Activated CD4-positive, alpha-beta T cell treated with anti-CD3 and anti-CD28 coated beads for 36 hours (primary cell): ENCODE measurements around the gene MORN5. TPM values are rescaled to one million over a fixed set of nuclear protein-coding genes. Genes with fewer than 3 reads are reported as not detected.

Experiments used
- ATAC-seq: fragments of 200-7000 bp; cut with Tn5 transposase; one replicate; pipeline ENCODE4 v1.10.0; 2021; ENCODE audit warnings: mild to moderate bottlenecking, moderate library complexity
- CTCF ChIA-PET: fragments of 350-600 bp; sonication (Branson Sonifier 250); formaldehyde crosslinking; loops from one replicate; lab custom pipeline; 2021; ENCODE audit warnings: antibody characterized with exemption; lab: Charles Lee
- POLR2A ChIA-PET: fragments of 350-600 bp; sonication (Branson Sonifier 250); formaldehyde crosslinking; loops from one replicate; lab custom pipeline; 2021; ENCODE audit warnings: antibody characterized with exemption, inconsistent platforms; lab: Charles Lee
- DNase-seq: peaks from one replicate; pipeline ENCODE4 v3.0.0-alpha.2; 2020
- H3K27ac Mint-ChIP-seq: one replicate; pipeline ENCODE4 v1.8.0; 2021; ENCODE audit warnings: mixed read lengths
- H3K27me3 Mint-ChIP-seq: one replicate; pipeline ENCODE4 v1.8.0; 2021; ENCODE audit warnings: mixed read lengths
- H3K36me3 Mint-ChIP-seq: one replicate; pipeline ENCODE4 v1.8.0; 2021; ENCODE audit warnings: low read depth, mixed read lengths
- H3K4me1 Mint-ChIP-seq: one replicate; pipeline ENCODE4 v1.8.0; 2021; ENCODE audit warnings: mixed read lengths
- H3K4me3 Mint-ChIP-seq: one replicate; pipeline ENCODE4 v1.8.0; 2021; ENCODE audit warnings: mild to moderate bottlenecking, moderate library complexity, mixed read lengths
- H3K9me3 Mint-ChIP-seq: one replicate; pipeline ENCODE4 v1.8.0; 2021; ENCODE audit warnings: low read depth, mixed read lengths
- intact Hi-C, 2 experiments: fragments of 100-400 bp; cut with DNase I in 1 of 2; cut with micrococcal nuclease in 1 of 2; formaldehyde crosslinking; loops; one replicate each; pipeline versions ENCODE4 v1.14.2 to v1.15.1; 2022 to 2024; cut with DNase I, micrococcal nuclease
- total RNA-seq, 2 experiments: library from RNA; stranded (reverse); gene quantifications; one replicate each; pipeline ENCODE4 v1.2.3, GENCODE V29; 2021

The MORN5 gene
- total RNA-seq, 2 experiments from 2014 or later, result not detected

DNA sequence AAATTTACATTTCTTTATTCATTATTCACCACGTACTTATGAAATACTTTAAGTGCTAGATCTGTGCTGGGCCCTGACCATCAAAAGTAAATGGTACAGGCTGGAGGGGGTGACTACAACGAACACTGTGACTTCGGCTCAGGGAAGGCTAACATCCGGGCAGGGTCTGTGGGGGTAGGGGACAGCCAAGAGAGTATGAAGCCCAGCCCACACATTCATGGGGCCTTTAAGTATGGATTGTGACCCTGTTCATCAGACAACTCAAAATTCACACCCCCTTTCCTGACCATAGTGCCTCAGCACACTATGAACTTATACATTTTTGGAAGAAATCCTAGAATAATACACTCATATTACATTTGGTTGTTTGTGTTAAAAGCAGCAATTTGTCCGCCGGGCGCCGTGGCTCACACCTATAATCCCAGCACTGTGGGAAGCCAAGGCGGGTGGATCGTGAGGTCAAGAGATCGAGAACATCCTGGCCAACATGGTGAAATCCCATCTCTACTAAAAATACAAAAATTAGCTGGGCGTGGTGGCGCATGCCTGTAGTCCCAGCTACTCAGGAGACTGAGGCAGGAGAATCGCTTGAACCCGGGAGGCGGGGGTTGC, 33.3 kb downstream of the MORN5 start:
- CTCF ChIA-PET, result interaction anchor here (1.1 kb wide), 1 partner anchor 9 kb away, joined by 4 read pairs; no protein-coding TSS in a partner anchor
- no peak overlapping the region for H3K4me3 Mint-ChIP-seq

DNA sequence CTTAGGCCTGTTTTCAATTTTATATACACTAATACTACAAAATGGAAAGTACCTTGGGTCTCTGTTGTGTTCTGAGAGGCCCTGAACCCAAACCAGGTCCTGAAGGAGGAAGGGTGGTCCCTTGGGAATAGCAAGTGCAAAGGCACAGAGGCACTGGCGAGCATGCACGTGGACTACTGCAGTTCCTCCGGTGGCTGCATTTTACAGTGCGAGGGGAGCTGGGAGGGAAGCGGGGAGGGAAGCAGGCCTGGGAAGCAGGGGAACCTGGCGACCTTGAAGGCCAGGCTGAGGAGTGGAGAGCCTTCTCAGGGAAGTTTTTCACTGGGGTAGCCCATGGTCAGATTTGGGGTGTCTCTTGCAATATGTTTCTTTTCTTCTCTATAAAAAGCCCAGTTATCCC, 33.9 kb downstream of the MORN5 start:
- no peaks in the 10 kb centered on the region for H3K9me3 Mint-ChIP-seq
- H3K27ac Mint-ChIP-seq, result no peak overlapping the region
- intact Hi-C loops, result no loop called here
- no peaks in the 10 kb centered on the region for H3K4me1 Mint-ChIP-seq
- H3K4me3 Mint-ChIP-seq, result no peak overlapping the region
- ATAC-seq, result no peak
- no peak for DNase-seq
- POLR2A ChIA-PET, result no interaction called here
- CTCF ChIA-PET, result interaction anchor here (1.1 kb wide), 1 partner anchor 10 kb away, joined by 4 read pairs; no protein-coding TSS in a partner anchor
- H3K36me3 Mint-ChIP-seq, result no peaks in the 10 kb centered on the region
- peaks cover 13% of the 10 kb centered on the region for H3K27me3 Mint-ChIP-seq

More for the DNA sequence above, 33.3 kb downstream of the MORN5 start:
- no peak for ATAC-seq
- no peak overlapping the region for H3K27ac Mint-ChIP-seq
- POLR2A ChIA-PET, result no interaction called here
- H3K36me3 Mint-ChIP-seq, result no peaks in the 10 kb centered on the region
- intact Hi-C loops, result no loop called here
- no peaks in the 10 kb centered on the region for H3K9me3 Mint-ChIP-seq
- no peak for DNase-seq
- no peaks in the 10 kb centered on the region for H3K4me1 Mint-ChIP-seq
- peaks cover 8% of the 10 kb centered on the region for H3K27me3 Mint-ChIP-seq

- Mint-ChIP-seq H3K9me3 (no peaks in the 10 kb centered on the region), H3K4me3 (no peak overlapping the region), H3K4me1 (no peaks in the 10 kb centered on the region), H3K27me3 (peaks cover 13% of the 10 kb centered on the region), H3K27ac (no peak overlapping the region), H3K36me3 (no peaks in the 10 kb centered on the region)
- ATAC-seq, result no peak
- ChIA-PET CTCF (interaction anchor here (0.6 to 1.1 kb wide), 2 partner anchors 96 to 206 kb away, joined by 3 to 4 read pairs; no protein-coding TSS in a partner anchor), POLR2A (no interaction called here)
- intact Hi-C loops, result no loop called here
- DNase-seq, result no peak
These were observed 36.2 kb downstream of the MORN5 start for GRCh38 chr9:122195875-122196274.

GRCh38 chr9:122197426-122197825, 37.7 kb downstream of the MORN5 start:
- H3K27ac Mint-ChIP-seq, result no peak overlapping the region
- no peaks in the 10 kb centered on the region for H3K9me3 Mint-ChIP-seq
- intact Hi-C loops, result no loop called here
- no peak overlapping the region for H3K4me3 Mint-ChIP-seq
- H3K4me1 Mint-ChIP-seq, result no peaks in the 10 kb centered on the region
- CTCF ChIA-PET, result no interaction called here
- no peak for ATAC-seq
- H3K27me3 Mint-ChIP-seq, result peaks cover 13% of the 10 kb centered on the region
- H3K36me3 Mint-ChIP-seq, result no peaks in the 10 kb centered on the region
- POLR2A ChIA-PET, result no interaction called here
- DNase-seq, result no peak

GRCh38 chr9:122197882-122198281, 38.2 kb downstream of the MORN5 start:
- CTCF ChIA-PET, result no interaction called here
- DNase-seq (no peak), ATAC-seq (no peak)
- Mint-ChIP-seq H3K4me1 (no peaks in the 10 kb centered on the region), H3K27me3 (peaks cover 13% of the 10 kb centered on the region), H3K4me3 (no peak overlapping the region), H3K27ac (no peak overlapping the region), H3K36me3 (no peaks in the 10 kb centered on the region), H3K9me3 (no peaks in the 10 kb centered on the region)
- intact Hi-C loops, result no loop called here
- POLR2A ChIA-PET, result no interaction called here

- POLR2A ChIA-PET, result interaction anchor here (0.6 kb wide), 1 partner anchor 331 kb away, joined by 3 read pairs; no protein-coding TSS in a partner anchor
- CTCF ChIA-PET, result no interaction called here
- intact Hi-C loops, result no loop called here
- ATAC-seq (no peak), DNase-seq (no peak)
- Mint-ChIP-seq H3K9me3 (no peaks in the 10 kb centered on the region), H3K4me3 (no peak overlapping the region), H3K27me3 (peaks cover 10% of the 10 kb centered on the region), H3K4me1 (no peaks in the 10 kb centered on the region), H3K36me3 (no peaks in the 10 kb centered on the region), H3K27ac (no peak overlapping the region)
These were observed 41.4 kb downstream of the MORN5 start for GRCh38 chr9:122200960-122201595.

DNA sequence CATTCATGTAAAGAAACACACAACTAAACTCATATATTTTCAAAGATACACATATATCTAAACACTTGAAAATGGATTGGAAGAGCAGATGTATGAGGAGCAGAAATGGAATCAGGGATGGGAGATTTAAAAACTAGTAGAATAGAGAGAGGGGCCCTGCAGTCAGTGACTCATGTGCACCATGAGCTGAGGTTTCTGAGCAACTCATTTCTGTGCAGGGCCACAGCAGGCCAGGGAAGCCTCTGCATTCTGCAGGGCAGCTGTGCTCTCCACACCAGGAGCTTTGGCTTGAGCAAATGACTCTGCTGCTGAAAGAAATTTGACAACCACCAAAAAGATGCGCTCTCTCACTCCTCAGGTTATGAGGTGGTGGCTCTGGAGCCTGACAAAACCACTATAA, 41.9 kb downstream of the MORN5 start:
- Mint-ChIP-seq H3K9me3 (no peaks in the 10 kb centered on the region), H3K4me3 (no peak overlapping the region), H3K27ac (no peak overlapping the region), H3K36me3 (no peaks in the 10 kb centered on the region), H3K4me1 (no peaks in the 10 kb centered on the region), H3K27me3 (peaks cover 9% of the 10 kb centered on the region)
- DNase-seq, result no peak
- intact Hi-C loops, result no loop called here
- ATAC-seq, result peak; percentile 33
- CTCF ChIA-PET, result no interaction called here
- POLR2A ChIA-PET, result no interaction called here

DNA sequence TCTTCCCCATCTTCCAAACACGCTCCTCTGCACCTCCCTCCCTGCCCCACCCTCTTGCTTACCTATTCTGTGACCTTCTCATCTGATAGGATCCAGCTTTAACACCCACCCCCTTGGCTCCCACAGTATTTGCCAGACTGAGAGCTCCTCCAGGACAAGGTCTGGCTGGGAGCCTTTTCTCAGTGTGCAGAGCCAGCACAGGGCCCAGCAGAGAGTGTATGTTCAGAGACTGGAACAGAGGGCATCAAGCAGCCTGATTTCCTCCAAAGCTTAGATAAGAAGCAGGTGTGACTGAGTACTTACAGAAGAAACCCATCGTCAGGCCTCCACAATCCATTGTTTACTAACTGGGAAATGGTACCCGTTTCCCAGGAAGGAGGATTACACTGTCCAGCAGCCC, 42.4 kb downstream of the MORN5 start:
- Mint-ChIP-seq H3K4me1 (no peaks in the 10 kb centered on the region), H3K27me3 (peaks cover 8% of the 10 kb centered on the region), H3K36me3 (no peaks in the 10 kb centered on the region), H3K4me3 (no peak overlapping the region), H3K9me3 (no peaks in the 10 kb centered on the region), H3K27ac (no peak overlapping the region)
- ATAC-seq, result no peak
- ChIA-PET CTCF (no interaction called here), POLR2A (no interaction called here)
- intact Hi-C loops, result no loop called here
- DNase-seq, result no peak

DNA sequence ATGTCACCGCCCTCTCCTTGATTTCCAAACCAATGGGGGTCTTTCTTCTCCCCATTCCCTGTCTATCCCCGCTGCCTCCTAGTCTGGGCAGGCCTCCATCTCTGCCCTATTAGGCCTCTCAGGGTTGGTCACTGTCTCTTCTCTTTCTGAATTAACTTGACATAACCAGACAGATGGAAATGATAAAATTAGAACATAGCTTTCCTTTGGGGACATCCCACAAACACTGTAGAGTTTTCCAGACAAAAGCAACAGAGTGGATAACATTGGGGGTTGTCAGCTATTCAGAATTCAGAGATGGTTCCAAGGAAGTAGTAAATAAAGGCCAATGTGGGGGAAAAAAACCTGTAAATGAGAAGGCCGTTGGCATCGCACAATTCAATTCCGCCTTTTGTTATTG, 44.3 kb downstream of the MORN5 start:
- ChIA-PET CTCF (interaction anchor here (0.7 kb wide), 1 partner anchor 107 kb away, joined by 3 read pairs; no protein-coding TSS in a partner anchor), POLR2A (no interaction called here)
- DNase-seq (no peak), ATAC-seq (no peak)
- H3K4me1 Mint-ChIP-seq, result no peaks in the 10 kb centered on the region
- no peaks in the 10 kb centered on the region for H3K9me3 Mint-ChIP-seq
- peaks cover 2% of the 10 kb centered on the region for H3K27me3 Mint-ChIP-seq
- intact Hi-C loops, result no loop called here
- H3K36me3 Mint-ChIP-seq, result no peaks in the 10 kb centered on the region
- H3K4me3 Mint-ChIP-seq, result no peak overlapping the region
- no peak overlapping the region for H3K27ac Mint-ChIP-seq

DNA sequence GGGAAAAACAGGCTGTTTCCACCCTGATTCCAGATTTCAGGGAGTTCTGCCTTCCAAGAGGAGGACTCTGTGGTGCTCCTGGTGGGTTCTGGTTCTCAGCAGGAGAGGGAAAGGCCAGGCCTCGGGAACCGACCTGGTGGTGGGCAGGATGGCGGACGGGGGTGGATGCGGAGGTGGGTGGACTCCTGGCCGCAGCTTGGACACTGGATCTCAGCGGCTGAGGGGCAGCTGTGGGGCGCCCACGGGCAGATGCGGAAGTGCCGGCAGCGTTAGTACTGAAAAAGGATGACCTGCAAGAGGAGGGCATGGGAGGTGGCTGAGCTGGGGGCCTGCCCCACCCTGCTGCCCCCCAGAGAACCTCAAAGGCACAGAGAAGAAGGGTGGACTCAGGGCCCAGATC, 44.8 kb downstream of the MORN5 start:
- intact Hi-C loops, result no loop called here
- ChIA-PET POLR2A (no interaction called here), CTCF (interaction anchor here (0.7 kb wide), 1 partner anchor 108 kb away, joined by 3 read pairs; no protein-coding TSS in a partner anchor)
- H3K27me3 Mint-ChIP-seq, result peaks cover 2% of the 10 kb centered on the region
- no peaks in the 10 kb centered on the region for H3K36me3 Mint-ChIP-seq
- no peaks in the 10 kb centered on the region for H3K4me1 Mint-ChIP-seq
- DNase-seq (no peak), ATAC-seq (no peak)
- H3K27ac Mint-ChIP-seq, result no peak overlapping the region
- H3K4me3 Mint-ChIP-seq, result no peak overlapping the region
- H3K9me3 Mint-ChIP-seq, result no peaks in the 10 kb centered on the region

DNA sequence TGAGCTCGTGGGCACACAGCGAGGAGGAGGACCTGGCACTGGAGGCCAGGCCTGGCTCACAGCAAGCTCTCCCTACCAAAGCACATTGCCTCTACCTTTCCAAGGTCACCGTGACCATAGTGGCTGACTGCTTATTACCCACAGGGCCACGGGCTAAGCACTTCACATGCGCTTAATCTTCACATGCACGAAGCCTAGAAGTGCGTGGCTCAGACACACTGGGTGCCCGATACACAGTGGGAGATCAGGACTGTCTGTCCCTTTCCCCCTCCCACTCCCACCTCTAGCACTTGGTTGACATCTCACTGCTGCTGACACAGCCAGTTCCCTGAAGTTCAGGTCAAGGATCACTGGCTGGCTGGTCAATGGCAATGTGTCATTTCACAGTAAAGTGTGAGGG, 45.5 kb downstream of the MORN5 start:
- Mint-ChIP-seq H3K36me3 (no peaks in the 10 kb centered on the region), H3K4me1 (no peaks in the 10 kb centered on the region), H3K9me3 (no peaks in the 10 kb centered on the region), H3K27me3 (peaks cover 4% of the 10 kb centered on the region), H3K27ac (no peak overlapping the region), H3K4me3 (no peak overlapping the region)
- ChIA-PET POLR2A (no interaction called here), CTCF (no interaction called here)
- DNase-seq (no peak), ATAC-seq (no peak)
- intact Hi-C loops, result no loop called here
